ENCODE data around the gene TCEAL3. TPM values are rescaled to one million over a fixed set of nuclear protein-coding genes. Genes with fewer than 3 reads are reported as not detected.

Gene TCEAL3
- total and polyA plus RNA-seq, 2 of the 8 experiments (the other 6 are each of a cell fraction or from before 2014, with no cell fraction given) = 4.4 to 12.0 TPM

DNA sequence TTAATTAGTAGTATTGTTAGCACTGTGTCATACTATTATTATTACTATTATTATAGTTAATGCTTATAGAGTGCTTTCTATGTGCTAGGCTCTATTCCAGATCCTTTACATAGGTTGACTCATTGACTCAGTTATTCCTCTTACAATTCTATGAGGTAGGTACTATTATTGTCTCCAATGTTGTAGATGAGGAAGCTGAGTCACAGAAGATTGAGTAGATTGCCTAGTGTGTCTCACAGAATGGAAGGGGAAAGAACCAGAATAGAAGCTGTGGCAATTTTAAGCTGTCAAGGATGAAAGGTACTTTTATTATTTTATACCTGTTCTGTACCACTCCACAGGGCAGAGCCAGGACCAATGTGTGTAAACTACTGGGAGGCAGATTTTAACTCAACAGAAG is 19.1 kb downstream of the TCEAL3 start:
- no peaks in the 10 kb centered on the region for H4K20me1 ChIP-seq (replicated peaks in 1 of 2; ENCODE audit: control insufficient read depth in 1 of 2, insufficient read depth in 2 of 2, low read length in 2 of 2)
- no peak overlapping the region for H2BK12ac ChIP-seq (ENCODE audit: low read depth, low read length)
- no peak overlapping the region for H4K5ac ChIP-seq (ENCODE audit: insufficient read length, low read depth, low read length)
- FAIRE-seq = no peak
- H3K9me3 ChIP-seq (ENCODE audit: insufficient read depth in 2 of 2, low read depth in 1 of 2, low read length in 1 of 2) = no peaks in the 10 kb centered on the region
- ChIA-PET POLR2A (ENCODE audit: partially characterized antibody) (interaction anchor here (1.1 kb wide), 1 partner anchor 10 kb away, joined by 3 read pairs; no protein-coding TSS in a partner anchor), CTCF (ENCODE audit: partially characterized antibody) (interaction anchor here (0.6 kb wide), 1 partner anchor 177 kb away, joined by 3 read pairs; no protein-coding TSS in a partner anchor)
- H2BK120ac ChIP-seq (replicated peaks; ENCODE audit: low read depth, low read length) = no peak overlapping the region
- H3K4me3 ChIP-seq (ENCODE audit: extremely low read depth in 1 of 4, insufficient read depth in 2 of 4, low read depth in 3 of 4, low read length in 4 of 4) = no peak overlapping the region
- no peak overlapping the region for H4K91ac ChIP-seq (replicated peaks; ENCODE audit: insufficient read length, low read length)
- H3K27ac ChIP-seq (ENCODE audit: low read depth, low read length) = no peak overlapping the region
- H3K23me2 ChIP-seq (ENCODE audit: low read depth, low read length) = 0 out of 2 replicates have a peak, but pooled peaks cover 5% of the 10 kb centered on the region
- no peaks in the 10 kb centered on the region for H3K27me3 ChIP-seq (replicated peaks in 1 of 4; ENCODE audit: control insufficient read depth in 3 of 4, extremely low read depth in 1 of 4, insufficient read depth in 3 of 4, low read length in 3 of 4)
- H3K36me3 ChIP-seq (ENCODE audit: control insufficient read depth in 2 of 4, insufficient read depth in 4 of 4, low read length in 3 of 4) = no peaks in the 10 kb centered on the region
- H2AK5ac ChIP-seq (ENCODE audit: low read depth, low read length) = no peak overlapping the region
- H3K9ac ChIP-seq (replicated peaks in 1 of 4; ENCODE audit: extremely low read depth in 1 of 4, low read depth in 3 of 4, low read length in 3 of 4) = no peak overlapping the region
- H2BK5ac ChIP-seq (ENCODE audit: low read depth, low read length) = no peak overlapping the region
- H3K4ac ChIP-seq (replicated peaks; ENCODE audit: insufficient read length, low read depth, low read length) = no peak overlapping the region
- H2BK15ac ChIP-seq (ENCODE audit: low read length) = no peak overlapping the region
- no peak overlapping the region for H3K4me2 ChIP-seq (ENCODE audit: insufficient read depth in 1 of 2, low read depth in 2 of 2, low read length in 2 of 2)
- no peak overlapping the region for H3K18ac ChIP-seq (ENCODE audit: extremely low read depth, low read length)
- no peak overlapping the region for H2AFZ ChIP-seq (ENCODE audit: low read length)
- no peak overlapping the region for H3K56ac ChIP-seq (replicated peaks; ENCODE audit: insufficient read length, low read depth, low read length)
- H3K79me1 ChIP-seq (ENCODE audit: low read depth, low read length) = no peaks in the 10 kb centered on the region
- H3K4me1 ChIP-seq (replicated peaks in 1 of 4; ENCODE audit: control insufficient read depth in 3 of 4, insufficient read depth in 4 of 4, low read length in 3 of 4) = no peaks in the 10 kb centered on the region
- no peak overlapping the region for H3K23ac ChIP-seq (ENCODE audit: insufficient read length)
- no peak overlapping the region for H3K14ac ChIP-seq (ENCODE audit: insufficient read length)
- H2BK20ac ChIP-seq (ENCODE audit: low read length) = no peak overlapping the region
- DNase-seq (ENCODE audit: low read depth in 1 of 2, low spot score in 2 of 2) = no peak
- H4K8ac ChIP-seq (ENCODE audit: extremely low read depth, insufficient read depth, low read length) = no peak overlapping the region
- no peaks in the 10 kb centered on the region for H3K79me2 ChIP-seq (ENCODE audit: control insufficient read depth in 1 of 2, insufficient read depth in 2 of 2, low read length in 2 of 2)
- TF ChIP-seq, protein P1, sequence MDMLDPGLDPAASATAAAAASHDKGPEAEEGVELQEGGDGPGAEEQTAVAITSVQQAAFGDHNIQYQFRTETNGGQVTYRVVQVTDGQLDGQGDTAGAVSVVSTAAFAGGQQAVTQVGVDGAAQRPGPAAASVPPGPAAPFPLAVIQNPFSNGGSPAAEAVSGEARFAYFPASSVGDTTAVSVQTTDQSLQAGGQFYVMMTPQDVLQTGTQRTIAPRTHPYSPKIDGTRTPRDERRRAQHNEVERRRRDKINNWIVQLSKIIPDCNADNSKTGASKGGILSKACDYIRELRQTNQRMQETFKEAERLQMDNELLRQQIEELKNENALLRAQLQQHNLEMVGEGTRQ (IDR thresholded peaks at IDR 0.05; ENCODE audit: low read length) = no peak
- TF ChIP-seq SP1 (IDR thresholded peaks at IDR 0.05; ENCODE audit: low read depth, low read length) (no peak), CBX5 (IDR thresholded peaks at IDR 0.05; ENCODE audit: low read depth, low read length) (no peak), EZH2 (IDR thresholded peaks at IDR 0.05; ENCODE audit: low read depth, low read length, severe bottlenecking) (no peak), TBP (IDR thresholded peaks at IDR 0.05; ENCODE audit: low read depth, low read length) (no peak), HDAC2 (IDR thresholded peaks at IDR 0.05; ENCODE audit: borderline replicate concordance in 1 of 2, low read depth in 2 of 2, low read length in 2 of 2) (no peak), CHD1 (IDR thresholded peaks at IDR 0.05; ENCODE audit: low read depth, low read length) (no peak), POU5F1 (IDR thresholded peaks at IDR 0.05; ENCODE audit: low read depth, low read length) (no peak), POLR2AphosphoS5 (IDR thresholded peaks at IDR 0.05; ENCODE audit: low read depth, low read length) (no peak), SRF (IDR thresholded peaks at IDR 0.05; ENCODE audit: low read depth, low read length) (no peak), CHD2 (IDR thresholded peaks at IDR 0.05; ENCODE audit: low read length) (no peak), ASH2L (IDR thresholded peaks at IDR 0.05; ENCODE audit: low read length) (no peak), SIX5 (IDR thresholded peaks at IDR 0.05; ENCODE audit: low read depth, low read length) (no peak), RAD21 (IDR thresholded peaks at IDR 0.05 in 1 of 2, conservative IDR thresholded peaks at IDR 0.05 in 1 of 2; ENCODE audit: low read depth in 2 of 2, low read length in 2 of 2) (no peak), KDM4A (IDR thresholded peaks at IDR 0.05; ENCODE audit: low read depth, low read length, severe bottlenecking) (no peak)
